A549 (cell line): Measurements from ENCODE around the gene ZDHHC1.

Source experiments
- CTCF ChIP-seq: fragments of >200 bp; sonication (Bioruptor Twin); formaldehyde crosslinking; IDR thresholded peaks from 3 replicates; pipeline ENCODE4 v1.5.1; 2016
- NFE2L2 ChIP-seq: fragments of 150-350 bp; conservative IDR thresholded peaks from 2 replicates; pipeline ENCODE4 v1.6.1; 2014; ENCODE audit warnings: low read length
- POLR2A ChIP-seq: IDR thresholded peaks from 2 replicates; pipeline ENCODE4 v1.6.1; 2012; ENCODE audit warnings: mild to moderate bottlenecking, low read length
- RARB ChIP-seq: fragments of 250-450 bp; sonication (Bioruptor Pico); IDR thresholded peaks from 2 replicates; pipeline ENCODE4 v1.8.0; 2021; ENCODE audit warnings: mild to moderate bottlenecking, moderate library complexity
- USF2 ChIP-seq: fragments of 450-650 bp; IDR thresholded peaks from 2 replicates; pipeline ENCODE4 v1.6.1; 2014; ENCODE audit warnings: antibody characterized with exemption

GRCh38 chr16:67411339-67411738 is 4.9 kb downstream of the ZDHHC1 start:
- TF ChIP-seq CTCF = no peak
- no peak for TF ChIP-seq POLR2A
- no peak for TF ChIP-seq NFE2L2
- TF ChIP-seq RARB (CRISPR knock-in tag) = no peak
- no peak for TF ChIP-seq USF2
